GM21825 (cell line): ENCODE data around the gene RBM42.
"Not testable (repeated sequence)": the region's sequence is repeated elsewhere in the genome, so short reads cannot be mapped to it uniquely, and the experiment has no call there.

Experiments used
- ATAC-seq: cut with Tn5 transposase; IDR thresholded peaks from one replicate; pipeline ENCODE4 v1.9.1; 2021; ENCODE audit warnings: mild to moderate bottlenecking, moderate library complexity; ENCODE audit not compliant: unreplicated experiment

RBM42 gene, protein sequence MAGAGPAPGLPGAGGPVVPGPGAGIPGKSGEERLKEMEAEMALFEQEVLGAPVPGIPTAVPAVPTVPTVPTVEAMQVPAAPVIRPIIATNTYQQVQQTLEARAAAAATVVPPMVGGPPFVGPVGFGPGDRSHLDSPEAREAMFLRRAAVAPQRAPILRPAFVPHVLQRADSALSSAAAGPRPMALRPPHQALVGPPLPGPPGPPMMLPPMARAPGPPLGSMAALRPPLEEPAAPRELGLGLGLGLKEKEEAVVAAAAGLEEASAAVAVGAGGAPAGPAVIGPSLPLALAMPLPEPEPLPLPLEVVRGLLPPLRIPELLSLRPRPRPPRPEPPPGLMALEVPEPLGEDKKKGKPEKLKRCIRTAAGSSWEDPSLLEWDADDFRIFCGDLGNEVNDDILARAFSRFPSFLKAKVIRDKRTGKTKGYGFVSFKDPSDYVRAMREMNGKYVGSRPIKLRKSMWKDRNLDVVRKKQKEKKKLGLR

DNA sequence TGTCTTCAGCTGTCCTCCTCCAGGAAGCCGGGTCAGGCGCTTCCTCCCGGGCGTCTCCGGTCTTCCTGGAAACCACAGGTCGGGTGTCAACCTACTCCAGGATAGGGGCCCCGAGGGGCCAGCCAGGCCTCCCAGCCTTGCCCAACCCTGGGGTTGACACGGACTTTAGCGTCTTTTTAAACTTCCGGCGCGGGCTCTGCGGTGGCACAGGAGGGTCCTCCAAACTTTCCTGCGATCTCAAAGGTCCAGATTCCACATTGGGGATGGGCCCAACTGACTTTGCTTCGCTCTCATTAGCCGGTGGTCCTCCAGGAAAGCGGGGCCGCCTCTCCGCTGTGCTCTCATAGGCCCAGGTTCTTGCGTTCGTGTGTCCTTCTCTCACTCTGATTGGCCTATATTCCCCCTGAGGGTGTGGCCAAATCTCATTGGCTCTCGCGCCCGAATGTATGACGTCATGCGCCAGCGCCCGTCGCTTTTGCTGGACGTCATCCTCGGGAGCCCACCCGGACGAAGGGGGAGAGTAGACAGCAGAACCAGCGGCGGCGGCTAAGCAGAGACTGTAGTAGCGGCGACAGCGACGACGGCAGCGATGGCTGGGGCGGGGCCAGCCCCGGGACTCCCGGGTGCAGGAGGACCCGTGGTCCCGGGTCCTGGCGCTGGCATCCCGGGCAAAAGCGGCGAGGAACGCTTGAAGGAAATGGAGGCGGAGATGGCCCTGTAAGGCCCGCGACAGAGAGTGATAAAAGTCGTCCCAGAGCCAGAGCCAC, at the start of gene RBM42:
Gene RBM42, plus strand, starts transcription at position 472 of the 767 bp plus-strand sequence. Its CDS starts 118 bp downstream, at position 590.
- peak; percentile 92 for ATAC-seq

DNA sequence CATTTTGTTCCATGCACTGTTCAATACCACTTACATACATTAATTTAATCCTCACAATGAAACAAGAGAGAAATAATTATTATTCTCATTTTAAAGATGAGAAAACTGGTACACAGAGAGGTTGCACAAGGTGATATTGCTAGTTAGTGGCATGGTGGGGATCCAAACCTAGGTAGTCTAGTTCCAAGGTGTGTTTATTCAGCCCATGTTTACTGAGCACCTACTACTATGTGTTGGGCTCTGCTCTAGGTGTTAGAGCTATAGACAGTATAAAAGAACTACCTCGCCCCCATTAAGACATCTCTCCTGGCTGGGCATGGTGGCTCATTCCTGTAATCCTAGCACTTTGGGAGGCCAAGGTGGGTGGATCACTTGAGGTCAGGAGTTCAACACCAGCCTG, 46.1 kb upstream of the RBM42 start:
- ATAC-seq: no peak

DNA sequence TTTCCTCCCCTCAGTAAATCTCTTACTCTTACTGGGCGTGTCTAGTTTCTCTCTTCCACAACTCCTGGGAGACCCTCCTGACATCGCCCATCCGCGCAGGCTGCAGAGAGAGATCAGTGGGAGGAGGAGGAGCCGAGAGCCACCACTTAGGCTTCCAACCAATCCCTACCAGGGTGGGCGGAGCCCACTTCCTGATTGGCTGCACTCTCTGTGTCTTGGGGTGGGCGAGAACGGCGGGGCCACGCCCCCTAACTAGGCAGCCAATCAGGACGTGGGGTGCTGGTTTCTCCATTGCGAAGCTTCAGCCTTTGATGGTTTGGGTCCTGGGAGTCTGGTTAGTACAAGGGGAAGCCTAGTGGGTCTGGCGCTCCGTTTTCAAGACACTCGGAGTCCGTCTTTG, 43.0 kb upstream of the RBM42 start, which contains the start of gene PMIS2:
Gene PMIS2, plus strand, starts transcription at position 326 of the 400 bp plus-strand sequence. CDS start 87 bp downstream, outside the sequence.
- ATAC-seq: no peak

DNA sequence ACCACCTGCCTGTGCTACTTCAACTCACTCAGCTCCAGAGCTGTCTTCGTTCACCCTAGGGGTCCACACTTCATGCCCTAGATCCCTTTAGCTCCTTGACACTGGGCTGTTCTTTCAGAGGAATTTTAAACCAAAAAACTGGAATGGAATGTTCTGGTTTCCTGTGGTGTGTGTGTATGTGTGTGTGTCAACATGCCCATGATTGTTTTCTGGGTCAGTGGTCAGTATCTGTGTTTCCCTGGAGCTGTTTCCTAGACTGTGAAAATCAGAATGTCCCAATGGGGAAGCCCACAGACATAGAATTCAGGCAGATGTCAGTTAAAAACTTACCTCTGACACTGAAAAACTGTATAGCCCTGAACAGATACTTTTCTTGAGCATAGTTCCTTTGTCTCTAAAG, 41.5 kb upstream of the RBM42 start:
- no peak for ATAC-seq

DNA sequence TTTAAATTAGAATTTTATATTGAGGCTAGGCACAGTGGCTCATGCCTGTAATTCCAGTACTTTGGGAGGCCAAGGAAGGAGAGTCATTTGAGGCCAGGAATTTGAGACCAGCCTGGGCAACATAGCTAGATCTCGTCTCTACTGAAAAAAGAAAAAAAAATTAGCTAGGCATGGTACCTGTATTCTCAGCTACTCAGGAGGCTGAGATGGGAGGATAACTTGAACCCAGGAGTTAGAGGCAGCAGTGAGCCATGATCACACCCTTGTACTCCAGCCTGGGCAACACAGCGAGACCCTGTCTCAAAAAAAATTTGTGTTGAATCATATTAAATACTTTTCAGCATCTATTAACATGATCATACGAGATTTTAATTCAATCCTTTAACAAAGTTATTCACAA, 38.0 kb upstream of the RBM42 start:
- no peak for ATAC-seq

DNA sequence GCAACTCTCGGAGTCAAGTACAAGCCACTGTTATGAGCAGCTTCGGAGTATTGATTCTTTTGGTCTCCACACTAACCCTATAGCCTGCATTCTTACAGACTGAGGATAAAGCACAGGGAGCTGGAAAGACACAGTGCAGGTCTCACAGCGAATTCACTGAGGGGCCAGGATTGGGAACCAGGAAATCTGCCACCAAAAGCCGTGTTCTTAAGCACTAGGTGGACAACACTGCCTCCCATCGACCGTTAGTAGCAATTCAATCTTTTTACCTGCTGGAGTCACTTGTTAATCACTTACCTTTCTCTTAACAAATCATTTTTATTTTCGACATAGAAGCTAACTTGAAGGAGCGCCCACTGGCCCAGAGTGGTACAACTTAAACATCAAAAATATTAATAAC, 36.6 kb upstream of the RBM42 start:
- ATAC-seq: no peak

DNA sequence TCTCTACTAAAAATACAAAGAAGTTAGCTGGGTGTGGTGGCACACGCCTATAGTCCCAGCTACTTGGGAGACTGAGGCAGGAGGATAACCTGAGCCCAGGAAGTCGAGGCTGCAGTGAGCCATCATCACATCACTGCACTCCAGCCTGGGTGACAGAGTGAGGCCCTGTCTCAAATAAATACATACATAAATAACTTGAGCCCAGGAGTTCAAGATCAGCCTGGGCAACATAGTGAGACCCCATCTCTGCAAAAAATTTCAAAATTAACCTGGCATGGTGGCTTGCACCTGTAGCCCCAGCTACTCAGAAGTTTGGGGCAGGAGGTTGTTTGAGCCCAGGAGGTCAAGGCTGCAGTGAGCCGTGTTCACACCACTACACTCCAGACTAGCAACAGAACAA, 33.8 kb upstream of the RBM42 start:
- ATAC-seq: not testable (repeated sequence)

DNA sequence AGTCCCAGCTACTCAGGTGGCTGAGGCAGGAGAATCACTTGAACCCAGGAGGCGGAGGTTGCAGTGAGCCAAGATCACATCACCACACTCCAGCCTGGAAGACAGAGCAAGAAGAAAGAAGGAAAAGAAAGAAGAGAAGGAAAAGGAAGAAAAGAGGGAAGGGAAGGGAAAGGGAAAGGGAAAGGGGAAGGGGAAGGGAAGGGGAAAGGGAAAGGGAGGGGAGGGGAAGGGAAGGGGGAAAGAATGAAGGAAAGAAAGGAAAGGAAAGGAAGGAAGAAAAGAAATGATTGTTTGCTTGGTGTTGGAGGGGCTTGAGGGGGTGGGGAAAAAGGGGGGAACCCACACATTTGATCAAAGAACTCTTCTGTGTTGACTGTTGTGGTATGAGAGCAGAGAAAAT, 32.9 kb upstream of the RBM42 start:
- ATAC-seq: no peak

DNA sequence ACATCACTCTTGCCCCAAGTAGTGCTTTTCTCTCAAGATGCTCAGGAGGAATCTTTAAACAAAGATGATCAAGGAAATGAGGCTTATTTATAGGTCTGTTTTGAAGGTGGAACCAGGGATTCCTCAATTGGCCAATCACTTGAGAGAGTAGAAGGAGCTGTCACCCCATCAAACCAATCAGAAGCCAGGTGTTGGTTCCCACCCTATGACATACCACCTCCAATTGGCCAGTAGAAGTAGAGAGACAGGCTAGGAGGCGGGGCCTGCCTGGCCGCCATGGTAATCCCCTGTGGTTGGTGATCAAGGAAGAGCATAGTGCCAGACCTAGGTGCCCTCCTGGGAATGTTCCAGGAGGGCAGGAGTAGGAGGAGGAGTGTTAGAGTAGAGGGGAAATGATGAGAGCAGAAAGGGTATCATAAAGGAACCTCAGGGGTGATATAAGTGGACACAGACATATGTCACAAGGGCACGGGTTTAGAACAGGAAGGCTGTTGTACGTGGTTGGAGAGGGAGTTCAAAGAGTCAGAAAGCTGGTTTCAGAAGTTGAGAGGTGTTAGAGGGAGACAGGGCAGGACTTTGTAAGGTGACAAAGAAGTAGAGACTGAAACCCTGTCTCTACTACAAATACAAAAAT, 32.4 kb upstream of the RBM42 start:
- peak; percentile 72 for ATAC-seq

DNA sequence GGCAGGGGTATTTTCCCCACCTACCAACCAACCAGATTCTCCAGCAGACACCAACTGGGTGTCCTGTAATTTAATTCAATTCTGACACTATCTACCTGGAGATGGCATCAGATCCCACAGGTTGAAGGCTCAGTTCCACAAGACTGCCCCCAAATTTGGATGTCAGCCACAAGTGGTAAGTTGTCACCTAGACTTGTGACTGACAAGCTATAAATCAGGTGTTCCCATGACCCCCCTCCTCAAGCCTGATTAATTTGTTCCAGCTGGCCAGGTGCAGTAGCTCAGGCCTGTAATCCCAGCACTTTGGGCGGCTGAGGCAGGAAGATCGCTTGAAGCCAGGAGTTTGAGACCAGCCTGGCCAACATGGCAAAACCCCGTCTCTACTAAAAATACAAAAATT, 26.9 kb upstream of the RBM42 start:
- ATAC-seq: no peak

DNA sequence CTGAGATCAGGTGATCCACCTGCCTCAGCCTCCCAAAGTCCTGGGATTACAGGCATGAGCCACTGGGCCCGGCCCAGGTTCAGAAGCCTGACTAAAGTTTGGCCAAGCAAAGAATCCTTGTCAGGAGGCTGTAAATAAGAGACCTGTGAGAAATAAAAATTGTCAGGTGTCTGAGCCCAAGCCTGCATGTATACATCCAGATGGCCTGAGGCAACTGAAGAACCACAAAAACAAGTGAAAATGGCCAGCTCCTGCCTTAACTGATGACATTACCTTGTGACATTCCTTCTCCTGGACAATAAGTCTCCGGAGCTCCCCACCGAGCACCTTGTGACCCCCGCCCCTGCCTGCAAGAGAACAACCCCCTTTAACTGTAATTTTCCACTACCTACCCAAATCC, 24.4 kb upstream of the RBM42 start:
- ATAC-seq: not testable (repeated sequence)

DNA sequence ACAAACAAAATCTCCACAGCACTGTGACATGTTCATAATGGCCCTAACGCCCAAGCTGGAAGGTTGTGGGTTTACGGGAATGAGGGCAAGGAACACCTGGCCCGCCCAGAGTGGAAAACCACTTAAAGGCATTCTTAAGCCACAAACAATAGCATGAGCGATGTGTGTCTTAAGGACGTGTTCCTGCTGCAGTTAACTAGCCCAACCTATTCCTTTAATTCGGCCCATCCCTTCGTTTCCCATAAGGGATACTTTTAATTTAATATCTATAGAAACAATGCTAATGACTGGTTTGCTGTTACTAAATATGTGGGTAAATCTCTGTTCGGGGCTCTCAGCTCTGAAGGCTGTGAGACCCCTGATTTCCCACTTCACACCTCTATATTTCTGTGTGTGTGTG, 21.7 kb upstream of the RBM42 start:
- not testable (repeated sequence) for ATAC-seq

DNA sequence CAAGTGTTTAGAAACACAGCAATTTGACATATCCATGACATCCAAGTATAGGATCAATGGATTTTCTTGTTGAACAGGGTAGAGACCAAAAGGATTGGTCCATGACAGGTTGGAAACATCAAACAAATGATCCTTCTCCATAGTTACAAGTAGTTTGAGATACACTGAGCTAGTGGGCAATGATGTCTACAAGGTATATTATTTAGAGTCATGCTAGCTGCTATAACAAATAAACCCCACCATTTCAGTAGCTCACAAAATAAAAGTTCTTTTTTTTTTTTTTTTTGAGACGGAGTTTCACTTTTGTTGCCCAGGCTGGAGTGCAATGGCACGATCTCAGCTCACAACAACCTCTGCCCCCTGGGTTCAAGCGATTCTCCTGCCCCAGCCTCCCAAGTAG, 21.2 kb upstream of the RBM42 start:
- ATAC-seq: no peak

DNA sequence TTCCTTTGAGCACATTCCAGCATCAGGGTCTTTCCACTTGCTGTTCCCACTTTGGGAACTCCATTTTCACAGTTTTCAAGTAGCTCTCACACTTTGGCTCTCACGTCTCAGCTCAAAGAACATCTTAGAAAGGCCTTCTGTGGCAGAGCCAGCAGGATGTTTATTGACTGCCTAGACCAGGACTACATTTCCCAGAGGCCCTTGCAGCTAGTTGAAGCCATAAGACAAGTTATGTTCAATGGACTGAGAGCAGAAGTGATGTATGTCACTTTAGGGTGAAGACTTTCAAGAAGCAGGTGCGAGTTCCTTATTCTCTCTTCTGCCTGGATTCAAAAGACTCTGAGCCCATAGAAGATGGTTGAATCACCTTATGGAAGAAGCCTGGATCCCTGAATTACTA, 20.6 kb upstream of the RBM42 start:
- no peak for ATAC-seq

DNA sequence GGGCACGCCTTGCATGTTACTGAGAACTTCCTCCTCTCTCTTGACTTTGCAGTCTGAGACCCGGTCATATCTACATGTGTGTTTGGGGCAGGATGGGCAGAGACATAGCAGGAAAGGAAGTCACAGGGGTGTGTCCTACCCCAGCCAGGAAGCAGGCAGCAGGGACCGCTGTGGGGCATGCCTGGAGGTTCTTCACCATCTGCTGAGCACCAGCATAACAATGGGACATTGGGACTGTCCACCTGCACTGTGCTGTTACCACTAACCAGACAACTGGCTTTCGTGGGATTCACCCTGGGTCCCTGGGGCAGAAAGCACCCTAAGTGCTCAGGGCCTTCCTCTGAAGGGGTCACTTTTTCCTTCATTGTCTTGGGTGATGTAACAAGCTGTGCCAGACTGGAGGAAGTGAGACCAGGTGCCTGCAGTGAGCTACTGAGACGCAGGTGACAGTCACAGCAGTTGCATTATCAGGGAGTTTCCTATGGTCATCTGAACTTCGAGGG, 18.9 kb upstream of the RBM42 start:
- peak; percentile 33 for ATAC-seq

DNA sequence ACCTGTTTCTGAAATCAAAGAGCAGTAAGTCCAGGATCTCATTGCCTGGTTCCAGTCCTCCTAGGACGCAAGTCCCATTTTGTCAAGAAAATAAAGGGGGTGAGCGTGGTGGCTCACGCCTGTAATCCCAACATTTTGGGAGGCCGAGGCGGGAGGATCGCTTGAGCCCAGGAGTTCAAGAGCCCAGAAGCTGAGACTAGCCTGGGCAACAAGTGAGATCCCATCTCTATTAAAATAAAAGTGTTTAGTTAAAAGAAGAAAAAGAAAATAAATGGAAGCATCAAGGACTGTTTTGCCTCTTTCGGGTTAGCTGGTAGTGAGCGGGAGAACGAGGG, 16.6 kb upstream of the RBM42 start:
- no peak for ATAC-seq

DNA sequence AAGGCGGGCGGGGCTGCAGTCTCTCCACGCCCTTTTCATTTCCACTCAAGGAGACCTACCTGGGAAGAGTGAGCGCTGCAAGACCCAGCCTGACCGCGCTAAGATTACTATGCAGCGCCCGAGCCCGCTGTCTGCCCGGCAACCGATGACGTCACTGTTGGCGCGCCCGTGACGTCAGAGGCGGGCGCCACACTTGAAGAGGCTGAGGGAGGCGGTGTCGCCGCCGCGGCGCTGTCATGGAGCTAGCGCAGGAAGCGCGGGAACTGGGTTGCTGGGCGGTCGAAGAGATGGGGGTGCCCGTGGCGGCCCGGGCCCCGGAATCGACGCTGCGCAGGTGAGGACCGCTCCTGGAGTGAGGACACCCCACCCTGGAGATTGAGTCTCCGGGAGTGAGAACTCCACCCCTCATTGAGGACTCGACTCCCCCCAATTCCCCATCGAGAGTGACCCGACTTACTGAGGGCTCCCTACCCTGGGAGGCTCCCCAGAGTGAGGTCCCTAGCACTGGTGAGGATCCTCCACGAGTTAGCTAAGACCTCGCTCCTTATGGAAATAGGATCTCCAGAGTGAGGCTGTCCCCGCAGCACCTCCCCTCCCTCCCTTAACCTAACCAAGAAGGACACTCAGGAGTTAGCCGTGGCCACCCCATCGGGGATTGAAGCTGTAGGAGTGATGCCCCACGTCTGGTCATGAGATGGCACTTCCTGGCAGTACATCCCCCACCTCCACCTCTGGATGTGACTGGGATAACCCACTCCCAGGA, 16.1 kb upstream of the RBM42 start, which contains the start of gene HAUS5:
Gene HAUS5, plus strand, starts transcription at position 177 of the 763 bp plus-strand sequence. Its CDS starts 60 bp downstream, at position 237.
- ATAC-seq: peak; percentile 73

DNA sequence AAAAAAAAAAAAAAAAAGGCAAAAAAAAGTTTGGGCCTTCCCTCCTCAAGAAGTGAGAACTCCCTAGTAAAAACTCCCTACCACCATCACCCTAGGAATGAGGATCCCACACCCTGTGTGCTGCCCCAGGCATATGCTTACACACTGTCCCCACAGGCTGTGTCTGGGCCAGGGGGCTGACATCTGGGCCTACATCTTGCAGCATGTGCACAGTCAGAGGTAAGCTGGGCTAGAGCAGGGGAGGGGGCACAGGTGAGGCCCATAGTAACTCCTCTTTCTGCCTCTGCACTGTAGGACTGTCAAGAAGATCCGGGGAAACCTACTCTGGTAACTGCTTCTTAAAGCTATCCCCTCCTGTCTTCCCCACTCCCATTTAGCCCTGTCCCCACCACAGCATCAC, 15.3 kb upstream of the RBM42 start:
- no peak for ATAC-seq

DNA sequence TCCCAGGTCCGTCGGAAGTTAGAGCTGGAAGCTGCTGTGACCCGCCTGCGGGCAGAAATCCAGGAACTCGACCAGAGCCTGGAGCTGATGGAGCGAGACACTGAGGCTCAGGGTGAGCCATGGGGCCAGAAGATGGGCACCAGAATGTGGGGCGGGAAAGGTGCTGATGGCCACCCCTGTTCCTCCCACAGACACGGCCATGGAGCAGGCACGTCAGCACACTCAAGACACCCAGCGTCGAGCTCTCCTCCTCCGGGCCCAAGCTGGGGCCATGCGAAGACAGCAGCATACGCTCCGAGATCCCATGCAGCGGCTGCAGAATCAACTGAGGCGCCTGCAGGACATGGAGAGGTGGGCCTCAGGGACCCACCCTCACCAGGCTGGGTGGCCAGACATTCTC, 13.8 kb upstream of the RBM42 start:
- no peak for ATAC-seq

DNA sequence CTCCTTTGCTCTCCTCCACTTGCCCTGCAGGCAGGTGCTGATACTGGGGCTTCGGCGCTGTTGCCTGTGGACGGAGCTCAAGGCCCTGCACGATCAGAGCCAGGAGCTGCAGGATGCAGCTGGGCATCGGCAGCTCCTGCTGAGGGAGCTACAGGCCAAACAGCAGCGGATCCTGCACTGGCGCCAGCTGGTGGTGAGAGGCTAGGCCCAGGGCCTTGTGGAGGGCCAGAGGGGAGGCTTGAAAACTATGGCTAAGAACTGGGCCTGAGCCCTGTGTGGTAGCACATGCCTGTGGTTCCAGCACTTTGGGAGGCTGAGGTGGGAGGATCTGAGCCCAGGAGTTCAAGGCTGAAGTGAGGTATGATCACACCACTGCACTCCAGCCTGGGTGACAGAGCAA, 10.0 kb upstream of the RBM42 start:
- no peak for ATAC-seq
